ENCODE results near the gene JAK2. TPM values are rescaled to one million over a fixed set of nuclear protein-coding genes. Genes with fewer than 3 reads are reported as not detected.

Gene JAK2
- total RNA-seq, 4 donors from 2014 or later = 25.4 to 64.0 (median 36.5) TPM

DNA sequence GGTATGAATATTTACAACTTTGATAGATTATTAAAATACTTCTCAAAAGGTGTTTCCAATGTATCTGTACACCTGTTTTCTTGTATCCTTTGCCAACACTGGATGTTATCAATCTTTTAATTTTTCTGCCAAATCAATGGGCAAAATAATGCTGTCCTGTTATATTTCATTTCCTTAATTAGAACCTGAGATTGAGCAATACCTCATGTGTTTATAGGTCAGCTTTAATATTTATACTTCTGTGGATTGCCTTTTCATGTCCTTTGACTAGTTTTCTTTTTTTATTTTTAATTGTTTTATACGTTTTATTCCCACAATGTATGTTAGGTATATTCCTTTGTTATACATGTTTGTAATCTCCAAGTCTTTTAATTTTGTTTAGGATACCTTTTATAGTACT, 77.6 kb downstream of the JAK2 start:
- Histone ChIP-seq H3K36me3 (peaks cover 17% of the 10 kb centered on the region), H3K4me3 (no peak overlapping the region)
- WGBS = 45% methylated on average over 1 of the region's 1 CpG

DNA sequence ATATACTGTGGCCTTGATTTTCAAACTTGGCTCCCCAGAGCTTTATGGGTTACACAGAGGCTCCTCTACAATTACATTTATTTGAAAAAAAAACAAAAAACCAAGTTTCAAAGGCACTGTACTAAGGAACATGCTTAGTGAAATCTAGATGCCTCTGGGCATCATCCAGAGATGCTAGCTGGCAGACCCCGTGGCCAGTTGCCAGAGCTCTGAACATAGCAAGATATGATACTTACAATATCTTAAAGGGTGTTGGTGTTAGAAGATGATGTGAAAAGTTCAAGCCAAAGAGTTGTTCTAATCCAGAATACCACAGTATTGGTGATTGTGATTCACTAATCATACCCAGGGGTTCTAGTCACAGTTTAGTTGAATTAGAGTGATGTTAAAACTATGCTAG, 87.8 kb downstream of the JAK2 start:
- no peak overlapping the region for H3K4me3 ChIP-seq
- no peaks in the 10 kb centered on the region for H3K9me3 ChIP-seq
- TF ChIP-seq POLR2A (IDR thresholded peaks at IDR 0.05) = no peak
- no peak for DNase-seq (ENCODE audit: low spot score in 2 of 2)
- no peaks in the 10 kb centered on the region for H3K27me3 ChIP-seq
- peaks cover 80% of the 10 kb centered on the region for H3K36me3 ChIP-seq
- no peak overlapping the region for H3K27ac ChIP-seq
- no peaks in the 10 kb centered on the region for H3K4me1 ChIP-seq
- WGBS = 46% methylated on average over 1 of the region's 1 CpG

More for the DNA sequence above, 77.6 kb downstream of the JAK2 start:
- Histone ChIP-seq H3K27me3 (no peaks in the 10 kb centered on the region), H3K4me1 (no peaks in the 10 kb centered on the region), H3K27ac (no peak overlapping the region), H3K9me3 (no peaks in the 10 kb centered on the region)
- no peak for TF ChIP-seq POLR2AphosphoS5 (IDR thresholded peaks at IDR 0.05)
- TF ChIP-seq POLR2A (IDR thresholded peaks at IDR 0.05) = no peak
- no peak for TF ChIP-seq CTCF (IDR thresholded peaks at IDR 0.05)
- no peak for TF ChIP-seq EP300 (IDR thresholded peaks at IDR 0.05)
- no peak for DNase-seq (ENCODE audit: low spot score in 2 of 2)

DNA sequence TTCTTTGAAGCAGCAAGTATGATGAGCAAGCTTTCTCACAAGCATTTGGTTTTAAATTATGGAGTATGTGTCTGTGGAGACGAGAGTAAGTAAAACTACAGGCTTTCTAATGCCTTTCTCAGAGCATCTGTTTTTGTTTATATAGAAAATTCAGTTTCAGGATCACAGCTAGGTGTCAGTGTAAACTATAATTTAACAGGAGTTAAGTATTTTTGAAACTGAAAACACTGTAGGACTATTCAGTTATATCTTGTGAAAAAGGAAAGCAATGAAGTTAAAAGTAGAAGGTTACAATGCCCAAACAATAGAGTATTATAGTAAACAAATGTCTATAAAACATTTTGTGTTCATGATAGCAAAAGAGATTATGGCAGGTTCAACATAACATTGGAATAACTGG, 88.6 kb downstream of the JAK2 start:
- peaks cover 73% of the 10 kb centered on the region for H3K36me3 ChIP-seq

DNA sequence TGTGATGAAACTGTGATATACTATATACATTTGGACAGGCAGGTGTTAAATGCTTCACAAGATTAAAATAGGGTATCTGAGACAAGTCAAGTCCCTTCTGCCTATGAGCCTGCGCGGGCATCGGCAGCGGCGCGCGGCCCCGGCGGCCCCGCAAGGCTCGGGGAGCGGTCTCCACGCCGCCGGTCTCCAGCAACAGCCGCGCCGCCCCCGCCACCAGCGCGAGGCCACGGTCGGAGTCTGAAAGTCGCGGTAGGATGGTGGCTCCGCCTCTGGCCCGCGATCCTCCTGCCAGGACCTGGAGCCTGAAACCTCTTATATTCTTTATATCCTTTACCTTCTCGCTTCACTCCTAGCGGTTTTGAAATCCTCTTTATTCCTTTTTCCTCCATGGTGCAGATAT, 100.9 kb downstream of the JAK2 start:
- H3K36me3 ChIP-seq = peaks cover 66% of the 10 kb centered on the region

More for the DNA sequence above, 88.6 kb downstream of the JAK2 start:
- DNase-seq (ENCODE audit: low spot score in 2 of 2) = no peak
- Histone ChIP-seq H3K27ac (no peak overlapping the region), H3K9me3 (no peaks in the 10 kb centered on the region), H3K4me1 (no peaks in the 10 kb centered on the region), H3K27me3 (no peaks in the 10 kb centered on the region), H3K4me3 (no peak overlapping the region)
- TF ChIP-seq CTCF (IDR thresholded peaks at IDR 0.05) (no peak), POLR2A (IDR thresholded peaks at IDR 0.05) (no peak), POLR2AphosphoS5 (IDR thresholded peaks at IDR 0.05) (no peak), EP300 (IDR thresholded peaks at IDR 0.05) (no peak)
- 71% methylated on average over 1 of the region's 1 CpG for WGBS

GRCh38 chr9:5089737-5090136, 104.7 kb downstream of the JAK2 start:
- H3K4me1 ChIP-seq = no peaks in the 10 kb centered on the region
- no peaks in the 10 kb centered on the region for H3K27me3 ChIP-seq
- 43% methylated on average over 2 of the region's 2 CpGs for WGBS
- DNase-seq (ENCODE audit: low spot score in 2 of 2) = no peak
- no peak overlapping the region for H3K27ac ChIP-seq
- H3K36me3 ChIP-seq = peaks cover 35% of the 10 kb centered on the region
- H3K9me3 ChIP-seq = no peaks in the 10 kb centered on the region
- H3K4me3 ChIP-seq = no peak overlapping the region
- TF ChIP-seq EP300 (IDR thresholded peaks at IDR 0.05) (no peak), CTCF (IDR thresholded peaks at IDR 0.05) (no peak), POLR2AphosphoS5 (IDR thresholded peaks at IDR 0.05) (no peak), POLR2A (IDR thresholded peaks at IDR 0.05) (no peak)

More for the DNA sequence above, 100.9 kb downstream of the JAK2 start:
- Histone ChIP-seq H3K27me3 (no peaks in the 10 kb centered on the region), H3K27ac (no peak overlapping the region), H3K4me3 (no peak overlapping the region), H3K4me1 (no peaks in the 10 kb centered on the region), H3K9me3 (no peaks in the 10 kb centered on the region)
- DNase-seq (ENCODE audit: low spot score in 2 of 2) = no peak
- no peak for TF ChIP-seq EP300 (IDR thresholded peaks at IDR 0.05)
- 73% methylated on average over 30 of the region's 30 CpGs for WGBS

GRCh38 chr9:5095795-5096194, 110.7 kb downstream of the JAK2 start:
- no peaks in the 10 kb centered on the region for H3K4me1 ChIP-seq
- no peak for DNase-seq (ENCODE audit: low spot score in 2 of 2)
- H3K27me3 ChIP-seq = no peaks in the 10 kb centered on the region
- no peak for TF ChIP-seq EP300 (IDR thresholded peaks at IDR 0.05)
- no peak for TF ChIP-seq CTCF (IDR thresholded peaks at IDR 0.05)
- no peak for TF ChIP-seq POLR2AphosphoS5 (IDR thresholded peaks at IDR 0.05)
- no peak for TF ChIP-seq POLR2A (IDR thresholded peaks at IDR 0.05)
- H3K9me3 ChIP-seq = no peaks in the 10 kb centered on the region
- H3K27ac ChIP-seq = no peak overlapping the region
- WGBS = 93% methylated on average over 2 of the region's 2 CpGs
- no peak overlapping the region for H3K4me3 ChIP-seq
- H3K36me3 ChIP-seq = no peaks in the 10 kb centered on the region

Measured in suprapubic skin (tissue), 4 donors.